ENCODE measurements around the gene STIM2.
"Not testable (repeated sequence)": the region's sequence is repeated elsewhere in the genome, so short reads cannot be mapped to it uniquely, and the experiment has no call there.

Gene STIM2

DNA sequence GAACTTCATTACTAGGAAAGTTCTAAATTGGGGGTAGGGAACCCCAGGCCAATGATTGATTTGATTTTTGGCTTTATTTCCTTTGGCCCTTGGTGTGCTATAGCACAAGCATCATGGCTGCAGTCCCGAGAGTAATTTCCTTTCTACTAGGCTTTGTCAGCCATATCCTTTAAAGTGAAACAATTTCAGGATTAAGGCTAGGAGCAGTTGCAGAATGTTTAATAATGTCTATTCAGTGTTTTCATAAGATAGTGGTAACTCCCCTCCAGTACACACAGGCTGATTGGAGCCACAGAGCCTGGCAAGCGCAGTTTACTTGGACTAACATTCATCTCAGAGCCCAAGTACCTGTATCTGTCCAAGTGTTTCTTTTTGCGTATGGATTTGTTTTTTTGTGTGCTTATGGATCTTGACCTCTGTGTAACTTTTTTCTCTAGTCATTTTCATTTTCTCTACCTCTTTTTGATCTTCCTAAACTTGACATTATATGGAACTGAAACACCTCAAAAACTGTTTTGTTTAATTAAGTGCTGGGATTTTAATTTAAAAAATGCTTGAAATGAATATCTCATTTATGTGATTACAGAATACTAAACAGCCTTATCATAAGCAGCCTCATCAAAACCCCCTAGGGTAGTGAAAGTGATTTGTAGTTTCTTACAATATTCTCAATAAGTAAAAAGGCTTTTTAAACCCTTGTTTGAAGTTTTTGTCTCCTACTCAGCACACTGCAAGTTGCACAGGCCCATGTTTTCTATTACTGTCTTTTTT, 7.5 kb downstream of the STIM2 start:
- no peak for DNase-seq (ENCODE audit: low spot score)
- no peak for FAIRE-seq

DNA sequence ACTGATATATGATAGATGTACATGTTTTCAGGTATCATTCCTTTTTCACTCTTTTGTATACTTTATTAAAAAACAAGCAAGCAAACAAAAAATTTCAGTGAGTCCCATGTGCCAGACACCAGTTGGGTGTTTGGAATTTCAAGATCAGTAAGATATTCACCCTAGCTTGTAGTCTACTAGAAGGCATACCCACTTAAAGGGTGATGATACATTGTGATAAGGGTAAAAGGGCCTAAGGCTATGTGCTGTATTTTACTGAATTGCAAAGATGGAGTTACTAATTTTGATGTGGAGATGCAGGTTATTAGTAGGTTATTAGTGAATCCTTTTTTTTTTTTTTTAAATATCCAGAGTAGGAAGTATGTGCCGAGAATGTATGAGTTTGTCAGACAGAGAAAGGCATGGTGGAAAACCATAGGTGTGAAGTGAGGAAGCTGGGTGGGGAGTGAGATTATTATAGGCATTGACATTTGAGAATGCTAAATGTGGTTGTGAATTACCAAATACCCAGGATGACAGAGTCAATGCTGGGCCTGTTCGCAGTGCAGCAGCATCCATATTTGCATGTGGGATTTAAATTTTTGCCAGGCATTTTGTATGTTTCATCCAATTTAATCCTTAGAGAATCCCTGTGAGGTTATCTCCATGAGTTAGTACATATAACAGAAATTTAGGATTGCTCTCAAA, 10.1 kb downstream of the STIM2 start:
- FAIRE-seq = no peak

DNA sequence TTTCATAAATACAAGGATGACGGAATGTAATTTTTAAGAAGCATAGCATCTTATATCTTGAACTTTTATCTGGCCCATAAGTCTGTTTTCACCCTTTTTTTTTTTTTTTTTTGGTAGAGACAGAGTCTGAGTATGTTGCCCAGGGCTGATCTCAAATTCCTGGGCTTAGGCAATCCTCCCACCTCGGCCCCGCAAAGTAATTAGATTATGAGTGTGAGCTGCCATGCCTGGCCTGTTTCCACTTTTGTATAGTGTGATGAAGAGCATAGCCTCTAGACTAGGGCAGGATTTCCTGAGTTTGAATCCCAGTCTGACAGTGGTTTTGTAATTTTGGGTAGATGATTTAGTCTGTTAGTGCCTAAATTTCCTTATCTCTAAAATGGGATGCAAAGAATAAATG, 11.0 kb downstream of the STIM2 start:
- FAIRE-seq = no peak
- DNase-seq (ENCODE audit: low spot score) = no peak

More for the DNA sequence above, 10.1 kb downstream of the STIM2 start:
- no peak for DNase-seq (ENCODE audit: low spot score)

DNA sequence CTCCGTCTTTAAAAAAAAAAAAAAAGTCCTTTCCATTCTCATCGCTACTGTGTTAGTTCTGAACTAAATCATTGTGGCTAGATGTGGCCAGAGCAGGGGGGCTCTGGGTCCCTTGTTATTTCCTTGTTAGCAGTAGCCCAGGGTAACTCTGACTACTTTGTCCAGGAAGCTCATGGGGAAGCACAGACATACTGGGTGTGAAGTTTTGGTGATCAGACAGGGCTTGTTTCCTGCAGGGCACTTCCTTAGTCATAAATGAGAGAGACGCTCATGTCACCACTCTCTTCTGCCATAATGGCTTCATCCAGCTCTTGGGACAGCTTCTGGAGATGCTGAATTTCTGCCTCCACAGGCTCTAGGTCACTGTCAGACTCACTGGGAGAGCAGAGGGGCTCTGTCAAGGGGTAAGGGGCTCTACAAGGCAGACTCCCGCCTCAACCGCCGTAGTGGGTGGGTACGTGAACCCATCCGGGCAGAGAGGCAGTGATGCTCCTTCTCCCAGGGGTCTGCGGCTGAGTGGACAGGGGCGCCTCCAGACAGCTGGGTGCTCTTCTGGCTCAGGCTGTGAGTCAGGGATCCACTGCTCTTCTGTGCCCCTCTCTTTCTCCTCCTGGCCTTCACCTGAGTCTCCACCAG, 12.9 kb downstream of the STIM2 start:
- FAIRE-seq (no peak), DNase-seq (ENCODE audit: low spot score) (no peak)

DNA sequence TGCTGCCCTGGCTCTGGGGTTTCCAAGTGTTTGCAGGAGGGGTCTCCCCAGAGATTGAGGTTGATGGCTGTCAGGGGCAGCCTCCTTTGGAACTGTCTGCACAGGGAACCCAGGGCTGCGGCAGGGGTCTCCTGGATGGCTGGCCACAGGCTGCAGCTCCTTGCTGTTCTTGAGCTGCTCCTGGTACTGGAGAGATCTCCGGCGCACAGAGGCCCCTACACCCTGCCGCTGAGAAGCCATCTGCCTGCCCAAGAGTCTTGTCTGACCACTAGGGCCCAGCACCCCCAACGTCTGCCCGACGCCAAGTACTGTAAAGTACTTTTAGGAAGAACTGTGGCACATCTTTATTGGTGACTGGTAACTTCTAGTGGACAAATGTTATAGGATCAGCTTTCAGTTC, 13.5 kb downstream of the STIM2 start:
- FAIRE-seq (no peak), DNase-seq (ENCODE audit: low spot score) (no peak)

DNA sequence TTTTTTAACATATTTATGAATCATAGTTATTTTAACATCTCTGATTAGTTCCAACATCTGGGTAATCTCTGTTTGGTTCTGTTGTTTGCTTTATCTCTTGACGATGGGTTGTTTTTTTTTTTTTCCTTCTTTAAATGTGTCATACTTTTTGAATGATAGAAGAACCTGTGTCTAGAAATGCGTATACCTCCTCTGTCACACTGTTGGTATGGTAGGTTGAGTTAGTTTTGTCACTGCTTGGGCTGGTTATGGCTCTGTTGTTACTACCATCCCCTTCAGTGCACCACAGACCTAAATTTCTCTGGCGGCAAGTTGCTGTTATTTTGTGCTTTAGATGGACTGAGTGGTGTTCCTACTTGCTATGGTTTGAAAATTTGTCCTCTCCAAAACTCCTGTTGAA, 16.8 kb downstream of the STIM2 start:
- FAIRE-seq (no peak), DNase-seq (ENCODE audit: low spot score) (no peak)

DNA sequence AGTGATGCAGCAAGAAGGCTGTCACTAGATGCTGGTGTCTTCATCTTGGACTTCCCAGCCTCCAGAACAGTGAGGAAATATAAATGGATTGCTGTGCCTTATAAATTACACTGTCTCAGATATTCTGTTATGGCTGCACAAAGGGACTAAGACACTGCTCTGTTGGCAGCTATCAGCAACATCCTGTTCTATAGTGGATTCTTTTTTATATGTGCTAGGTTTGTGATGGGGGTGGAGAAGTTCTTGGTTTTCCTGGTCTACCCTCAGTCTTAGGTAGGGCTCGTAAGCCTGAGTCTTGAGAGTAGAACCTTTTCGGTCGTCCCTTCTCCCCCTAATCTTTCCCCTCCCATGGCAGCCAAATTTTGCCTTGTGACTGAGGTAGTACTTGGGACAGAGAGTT, 17.3 kb downstream of the STIM2 start:
- FAIRE-seq (no peak), DNase-seq (ENCODE audit: low spot score) (no peak)

DNA sequence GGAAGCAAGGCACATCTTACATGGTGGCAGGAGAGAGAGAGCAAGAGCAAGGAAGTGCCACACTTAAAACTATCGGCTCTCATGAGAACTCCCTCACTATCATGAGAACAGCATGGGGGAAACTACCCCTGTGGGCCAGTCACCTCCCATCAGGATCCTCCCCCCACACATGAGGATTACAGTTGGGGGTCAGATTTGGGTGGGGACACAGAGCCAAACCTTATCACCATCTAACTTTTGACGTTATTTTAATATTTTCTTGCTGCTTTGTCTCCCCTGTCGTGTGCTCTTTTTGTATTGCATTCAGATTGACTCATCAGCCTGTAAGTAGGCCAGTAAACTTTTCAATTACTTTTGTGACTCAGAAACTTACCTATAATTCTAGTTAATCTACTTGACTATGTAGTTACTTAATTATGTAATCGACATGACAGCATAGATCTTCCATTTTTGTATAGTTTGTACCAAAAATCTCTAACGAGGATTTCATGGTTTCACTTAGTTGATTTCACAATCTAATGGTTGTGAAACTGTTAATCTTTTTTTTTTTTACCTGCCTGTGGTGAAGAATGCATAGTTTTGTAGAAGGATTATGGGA, 18.3 kb downstream of the STIM2 start:
- FAIRE-seq (no peak), DNase-seq (ENCODE audit: low spot score) (no peak)

DNA sequence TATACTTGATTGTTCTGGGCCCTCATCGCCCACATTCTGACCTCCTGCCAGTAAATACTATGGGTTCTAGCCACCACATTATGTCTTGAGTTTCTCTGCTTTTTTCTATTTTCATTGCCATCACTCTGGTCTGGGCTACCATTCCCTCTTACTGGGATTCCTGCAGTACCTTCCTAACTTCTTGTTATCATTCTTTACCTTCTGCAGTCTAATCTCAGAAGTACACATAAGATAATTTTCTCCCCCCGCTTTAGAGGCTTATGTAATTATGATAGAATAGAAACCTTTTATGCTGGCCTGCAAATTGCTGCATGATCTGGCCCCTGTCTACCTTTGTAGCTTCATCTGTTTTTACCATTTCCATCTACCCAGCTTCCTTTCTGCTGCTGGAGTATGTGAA, 19.2 kb downstream of the STIM2 start:
- no peak for DNase-seq (ENCODE audit: low spot score)
- no peak for FAIRE-seq

DNA sequence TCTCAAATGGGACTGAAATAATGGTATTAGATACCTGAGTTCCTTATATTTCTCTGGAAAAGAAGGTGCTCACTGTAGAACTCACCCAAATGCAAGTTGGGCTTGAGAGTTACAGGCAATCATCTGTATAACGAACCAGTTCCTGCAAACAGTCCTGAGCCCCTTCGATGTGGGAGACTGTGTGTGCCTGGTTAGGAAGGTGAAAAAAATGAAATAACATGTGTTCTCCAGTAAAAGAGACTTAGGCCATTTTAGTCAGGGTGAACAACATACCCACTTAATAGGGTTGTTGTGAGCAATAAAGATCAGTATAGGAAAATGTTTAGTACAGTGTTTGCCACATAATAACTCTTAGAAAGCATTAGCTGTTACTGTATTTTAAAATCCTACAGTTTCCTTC, 23.4 kb downstream of the STIM2 start:
- DNase-seq (ENCODE audit: low spot score) (no peak), FAIRE-seq (no peak)

DNA sequence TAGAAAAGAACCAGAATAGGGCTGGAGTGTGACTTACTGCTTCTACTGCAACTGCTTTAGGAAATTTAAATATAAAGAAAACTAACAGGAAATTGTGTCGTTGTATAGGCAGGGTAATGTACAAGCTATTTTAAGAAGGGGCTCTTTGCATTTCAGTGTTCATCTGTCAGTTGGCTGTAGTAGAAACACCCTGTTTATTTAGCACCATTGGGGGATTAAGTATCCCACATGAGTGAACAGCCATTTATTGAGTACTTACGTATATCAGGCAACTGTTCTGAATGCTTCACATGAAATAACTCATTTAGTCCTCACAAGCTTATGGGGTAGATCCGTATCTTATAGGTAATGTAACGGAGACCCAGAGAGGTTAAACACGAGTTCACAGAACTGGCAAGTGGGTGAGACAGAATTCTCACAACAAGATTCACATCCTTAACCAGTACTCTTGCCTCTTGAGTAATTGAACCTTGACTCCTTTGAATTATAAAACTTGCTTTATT, 23.9 kb downstream of the STIM2 start:
- no peak for FAIRE-seq

DNA sequence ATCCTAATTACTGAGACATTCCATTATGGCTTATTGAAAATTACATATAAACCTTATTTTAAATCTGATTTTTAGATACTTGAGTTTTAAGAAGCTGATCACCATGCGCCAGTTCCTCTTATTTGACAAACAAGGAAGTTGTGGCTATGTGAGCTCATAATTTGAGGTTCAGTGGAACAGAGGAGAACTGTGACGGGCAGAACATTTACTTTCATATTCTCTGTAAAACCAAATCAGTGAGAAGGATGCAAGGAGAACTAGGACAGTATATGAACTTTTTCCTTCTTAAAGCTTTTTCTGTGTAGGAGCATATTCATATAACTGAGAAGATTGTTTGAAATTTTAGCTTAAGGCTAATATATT, 25.3 kb downstream of the STIM2 start:
- DNase-seq (ENCODE audit: low spot score) = no peak
- no peak for FAIRE-seq

More for the DNA sequence above, 23.9 kb downstream of the STIM2 start:
- DNase-seq (ENCODE audit: low spot score) = no peak

DNA sequence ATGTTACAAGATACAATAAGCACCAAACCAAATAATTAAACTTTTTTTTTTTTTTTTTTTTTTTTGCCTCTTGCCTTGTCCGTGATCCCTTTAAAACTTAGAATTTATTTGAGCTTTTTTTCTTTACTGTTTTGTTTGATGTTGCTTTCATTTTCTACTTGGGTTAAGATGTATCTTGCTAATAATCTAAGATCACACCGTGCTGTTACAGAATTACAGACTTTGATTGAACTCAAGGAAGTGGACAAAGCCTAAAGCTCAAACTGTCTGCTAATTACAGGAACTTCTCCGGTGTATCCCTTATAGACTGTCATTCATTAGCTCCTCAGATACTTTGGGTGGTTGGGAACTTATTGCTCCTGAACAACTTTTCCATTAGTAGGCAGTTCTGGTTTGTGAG, 26.5 kb downstream of the STIM2 start:
- DNase-seq (ENCODE audit: low spot score) (no peak), FAIRE-seq (no peak)

DNA sequence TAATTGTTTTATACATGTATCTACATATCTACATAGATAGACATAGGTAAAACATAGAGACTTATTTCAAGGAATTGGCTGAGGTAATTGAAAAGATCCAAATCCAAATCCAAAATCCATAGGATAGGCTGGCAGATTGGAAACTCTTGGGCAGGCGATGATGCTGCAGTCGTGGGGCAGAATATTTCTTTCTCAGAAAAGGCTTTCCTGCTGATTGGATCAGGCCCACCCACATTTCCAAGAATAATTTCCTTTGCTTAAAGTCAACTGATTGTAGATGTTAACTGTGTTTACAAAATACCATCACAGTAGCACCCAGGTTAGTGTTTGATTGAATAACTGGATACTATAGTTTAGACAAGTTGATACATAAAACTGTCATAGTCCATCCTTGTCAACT, 27.2 kb downstream of the STIM2 start:
- no peak for FAIRE-seq
- DNase-seq (ENCODE audit: low spot score) = no peak

DNA sequence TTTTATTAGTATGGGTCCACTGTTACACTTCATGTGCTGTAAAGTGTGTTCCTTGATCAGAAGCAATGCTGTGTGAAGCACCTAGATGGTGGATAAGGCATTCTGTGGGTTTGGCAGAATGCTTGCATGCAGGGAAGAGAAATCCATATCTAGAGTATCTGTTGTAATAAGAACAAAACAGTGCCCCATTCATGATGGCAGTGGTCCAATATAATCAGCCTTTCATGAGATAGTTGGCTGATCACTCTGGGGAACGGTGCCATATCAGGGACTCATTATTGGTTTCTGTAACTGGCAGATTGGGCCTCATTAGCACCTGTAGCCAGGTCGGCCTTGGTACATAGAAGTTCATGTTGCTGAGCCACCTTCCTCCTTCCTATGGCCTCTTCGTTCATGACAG, 28.7 kb downstream of the STIM2 start:
- DNase-seq (ENCODE audit: low spot score) (no peak), FAIRE-seq (no peak)

DNA sequence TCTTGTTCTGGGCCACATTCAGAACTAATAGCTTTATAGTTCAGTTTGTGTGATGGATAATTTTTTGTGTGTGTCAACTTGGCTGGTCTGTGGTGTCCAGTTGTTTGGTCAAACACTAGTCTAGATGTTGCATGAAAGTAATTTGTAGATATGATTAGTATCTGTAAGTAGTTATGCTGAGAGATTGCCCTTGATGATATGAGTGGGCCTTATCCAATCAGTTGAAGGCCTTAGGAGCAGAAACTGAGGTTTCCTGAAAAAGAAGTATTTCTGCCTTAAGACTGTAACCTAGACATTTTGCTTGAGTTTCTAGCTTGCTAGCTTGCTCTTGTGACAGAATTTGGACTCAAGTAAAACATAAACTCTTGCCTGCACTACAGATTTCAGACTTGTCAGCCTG, 30.4 kb downstream of the STIM2 start:
- FAIRE-seq = no peak
- DNase-seq (ENCODE audit: low spot score) = no peak

DNA sequence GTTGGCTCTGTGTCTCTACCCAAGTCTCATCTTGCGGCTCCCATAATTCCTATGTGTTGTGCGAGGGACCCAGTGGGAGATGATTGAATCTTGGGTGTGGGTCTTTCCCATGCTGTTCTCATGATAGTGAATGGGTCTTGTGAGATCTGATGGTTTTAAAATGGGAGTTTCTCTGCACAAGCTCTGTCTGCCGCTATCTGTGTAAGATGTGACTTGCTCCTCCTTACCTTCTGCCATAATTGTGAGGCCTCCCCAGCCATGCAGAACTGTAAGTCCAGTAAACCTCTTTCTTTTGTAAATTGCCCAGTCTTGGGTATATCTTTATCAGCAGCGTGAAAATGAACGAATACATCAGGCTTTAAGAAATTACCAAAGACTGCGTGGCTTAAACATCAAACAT, 31.2 kb downstream of the STIM2 start:
- FAIRE-seq (no peak), DNase-seq (ENCODE audit: low spot score) (no peak)

DNA sequence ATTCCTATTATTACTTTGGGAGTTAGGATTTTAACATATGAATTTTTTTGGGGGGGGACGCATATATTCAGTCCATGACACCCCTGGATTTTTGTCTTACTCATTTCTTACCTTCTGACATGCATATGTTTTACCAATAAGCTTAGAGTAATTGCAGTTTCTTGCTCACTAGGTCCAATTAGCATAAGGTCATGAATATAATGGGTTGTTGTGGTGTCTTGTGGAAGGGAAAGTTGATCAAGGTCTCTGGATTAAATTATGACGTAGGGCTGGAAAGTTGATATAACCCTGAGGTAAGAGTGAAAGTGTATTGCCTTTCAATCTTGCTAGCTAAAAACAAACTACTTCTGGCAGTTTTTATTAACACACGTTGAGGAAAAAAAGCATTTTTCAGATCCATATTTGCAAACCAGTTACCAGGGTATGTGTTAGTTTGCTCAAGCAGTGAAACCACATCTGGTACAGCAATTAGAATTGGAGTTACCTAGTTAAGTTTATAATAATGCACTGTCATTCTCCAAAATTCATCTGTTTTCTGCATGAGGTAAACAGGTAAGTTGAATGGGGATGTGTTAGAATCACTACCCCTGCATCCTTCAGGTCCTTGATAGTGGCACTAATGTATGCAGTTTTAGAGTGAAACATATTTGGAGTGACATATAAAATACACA, 32.0 kb downstream of the STIM2 start:
- no peak for FAIRE-seq
- DNase-seq (ENCODE audit: low spot score) = no peak

DNA sequence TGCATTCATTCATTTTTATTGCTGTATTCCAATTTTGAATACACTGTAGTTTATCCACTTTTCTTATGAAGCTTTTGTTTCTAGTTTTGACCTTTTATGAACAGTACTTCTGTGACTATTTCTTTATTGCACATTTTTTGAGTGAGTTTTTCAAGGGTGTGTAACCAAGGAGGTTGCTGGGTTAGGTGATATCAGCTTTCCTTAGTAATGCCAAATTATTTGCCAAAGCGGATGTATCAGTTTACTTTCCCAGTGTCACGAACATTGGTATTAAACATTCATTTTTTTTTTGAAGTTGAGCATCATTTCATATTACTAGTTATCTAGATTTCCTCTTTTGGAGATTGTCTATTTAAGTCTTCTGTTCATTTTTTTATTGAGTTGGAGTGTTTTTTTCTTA, 32.9 kb downstream of the STIM2 start:
- no peak for DNase-seq (ENCODE audit: low spot score)
- FAIRE-seq = no peak

DNA sequence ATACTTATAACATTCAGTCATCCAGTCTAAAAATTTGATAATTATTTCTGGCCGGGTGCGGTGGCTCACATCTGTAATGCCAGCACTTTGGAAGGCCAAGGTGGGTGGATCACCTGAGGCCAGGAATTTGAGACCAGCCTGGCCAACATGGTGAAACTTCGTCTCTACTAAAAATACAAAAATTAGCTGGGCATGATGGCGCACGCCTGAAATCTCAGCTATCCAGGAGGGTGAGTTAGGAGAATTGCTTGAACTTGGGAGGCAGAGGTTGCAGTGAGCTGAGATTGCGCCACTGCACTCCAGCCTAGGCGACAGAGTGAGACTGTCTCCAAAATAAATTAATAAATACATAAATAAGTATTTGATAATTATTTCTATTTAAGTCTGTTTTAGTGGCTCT, 34.2 kb downstream of the STIM2 start:
- FAIRE-seq; DNase-seq (ENCODE audit: low spot score): not testable (repeated sequence)

DNA sequence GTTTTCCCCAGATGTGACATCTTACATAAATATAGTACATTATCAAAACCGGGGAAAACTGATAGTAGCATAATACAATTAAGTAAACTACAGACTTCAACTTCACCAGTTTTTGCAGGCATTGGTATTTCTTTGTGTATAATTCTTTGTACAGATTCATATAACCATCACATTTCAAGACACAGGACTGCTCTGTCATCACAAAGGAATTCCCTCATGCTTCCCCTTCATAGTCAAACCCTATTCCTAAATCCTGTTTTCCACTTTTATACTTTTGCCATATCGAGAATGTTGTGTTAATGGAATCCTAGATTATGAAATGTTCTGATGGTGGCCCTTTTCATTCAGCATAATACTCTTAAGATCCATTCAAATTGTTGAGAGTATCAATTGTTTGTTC, 36.0 kb downstream of the STIM2 start:
- FAIRE-seq (no peak), DNase-seq (ENCODE audit: low spot score) (no peak)

DNA sequence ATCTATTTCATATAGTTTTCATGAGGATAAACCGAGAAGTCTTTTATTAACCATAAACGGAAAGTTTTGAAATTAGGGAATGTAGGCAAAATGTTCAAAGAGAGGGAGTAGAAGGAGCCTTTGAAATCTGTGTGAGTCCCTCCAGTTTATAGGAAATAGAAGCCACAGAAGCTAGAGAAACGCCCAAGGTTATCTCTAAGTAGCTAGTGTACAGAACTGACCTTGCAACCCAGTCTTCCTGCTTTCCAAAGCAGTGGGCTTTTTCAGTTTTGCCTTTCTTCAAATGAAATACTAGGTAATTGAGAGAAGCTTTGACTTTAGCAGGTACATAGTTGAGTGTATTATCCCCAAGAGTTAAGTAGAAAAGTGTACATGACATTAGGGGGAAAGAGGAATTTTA, 39.4 kb downstream of the STIM2 start:
- FAIRE-seq (no peak), DNase-seq (ENCODE audit: low spot score) (no peak)
